Measurements from ENCODE around the gene MDGA2. TPM values are rescaled to one million over a fixed set of nuclear protein-coding genes. Genes with fewer than 3 reads are reported as not detected.

MDGA2 gene
- 1 to 10 TPM in 1 of 5 donors, under 1 TPM in 1, not detected in 3; 0.14 to 2.9 TPM for total RNA-seq
- polyA plus RNA-seq: not detected
- long read RNA-seq, donor 1: 0 reads
- long read RNA-seq, donor 2: 0 reads
- long read RNA-seq, donor 3: 0 reads
- long read RNA-seq, donor 4: 0 reads
- long read RNA-seq, donor 5: 0 reads
- long read RNA-seq, donor 6: 0 reads
- long read RNA-seq, donor 7: 0 reads
- long read RNA-seq, donor 8: 0 reads
- long read RNA-seq, donor 9: 0 reads
- long read RNA-seq, donor 10: 0 reads

GRCh38 chr14:47675466-47676314, at the start of gene MDGA2:
Gene MDGA2, minus strand, starts transcription at chr14:47675605.
- H3K27ac ChIP-seq: no peak within 1 kb of the TSS
- WGBS, 5 donors: 3 to 5% (median 4%) methylated on average over 53 to 90 of the region's 90 CpGs
- peak in 1 of 2 donors; percentile 78 for DNase-seq
- TF ChIP-seq, protein P1, sequence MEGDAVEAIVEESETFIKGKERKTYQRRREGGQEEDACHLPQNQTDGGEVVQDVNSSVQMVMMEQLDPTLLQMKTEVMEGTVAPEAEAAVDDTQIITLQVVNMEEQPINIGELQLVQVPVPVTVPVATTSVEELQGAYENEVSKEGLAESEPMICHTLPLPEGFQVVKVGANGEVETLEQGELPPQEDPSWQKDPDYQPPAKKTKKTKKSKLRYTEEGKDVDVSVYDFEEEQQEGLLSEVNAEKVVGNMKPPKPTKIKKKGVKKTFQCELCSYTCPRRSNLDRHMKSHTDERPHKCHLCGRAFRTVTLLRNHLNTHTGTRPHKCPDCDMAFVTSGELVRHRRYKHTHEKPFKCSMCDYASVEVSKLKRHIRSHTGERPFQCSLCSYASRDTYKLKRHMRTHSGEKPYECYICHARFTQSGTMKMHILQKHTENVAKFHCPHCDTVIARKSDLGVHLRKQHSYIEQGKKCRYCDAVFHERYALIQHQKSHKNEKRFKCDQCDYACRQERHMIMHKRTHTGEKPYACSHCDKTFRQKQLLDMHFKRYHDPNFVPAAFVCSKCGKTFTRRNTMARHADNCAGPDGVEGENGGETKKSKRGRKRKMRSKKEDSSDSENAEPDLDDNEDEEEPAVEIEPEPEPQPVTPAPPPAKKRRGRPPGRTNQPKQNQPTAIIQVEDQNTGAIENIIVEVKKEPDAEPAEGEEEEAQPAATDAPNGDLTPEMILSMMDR (IDR thresholded peaks at IDR 0.05): no peak
- no peak for TF ChIP-seq POLR2A (IDR thresholded peaks at IDR 0.05)
- TF ChIP-seq EP300 (IDR thresholded peaks at IDR 0.05): no peak
- no peak for TF ChIP-seq POLR2AphosphoS5 (IDR thresholded peaks at IDR 0.05)
- intact Hi-C loops (cut with DNase I; ENCODE audit: low total_unique reads): no loop called here
- H3K4me1 ChIP-seq: peaks cover 0 to 27% (median 21%) of the 10 kb centered on the region in 4 donors
- H3K27me3 ChIP-seq: peaks cover 3 to 65% (median 41%) of the 10 kb centered on the region in 3 donors
- H3K4me3 ChIP-seq: peak within 1 kb of the TSS; percentile 25 to 43 (median 37)
- no peaks in the 10 kb centered on the region for H3K36me3 ChIP-seq
- peaks cover 0 to 3% (median 0%) of the 10 kb centered on the region in 4 donors for H3K9me3 ChIP-seq

- H3K9me3 ChIP-seq: no peaks in the 10 kb centered on the region
- no peaks in the 10 kb centered on the region for H3K4me1 ChIP-seq
- no peaks in the 10 kb centered on the region for H3K27me3 ChIP-seq
- TF ChIP-seq, protein P1 (IDR thresholded peaks at IDR 0.05): no peak
- no peak for TF ChIP-seq POLR2AphosphoS5 (IDR thresholded peaks at IDR 0.05)
- no peak for TF ChIP-seq POLR2A (IDR thresholded peaks at IDR 0.05)
- no peak for TF ChIP-seq EP300 (IDR thresholded peaks at IDR 0.05)
- intact Hi-C loops (cut with DNase I; ENCODE audit: low total_unique reads): no loop called here
- no peaks in the 10 kb centered on the region for H3K36me3 ChIP-seq
- no peak for DNase-seq
- no peak overlapping the region for H3K27ac ChIP-seq
- H3K4me3 ChIP-seq: no peak overlapping the region
- WGBS, 5 donors: 75 to 82% (median 81%) methylated on average over 2 of the region's 2 CpGs
Observed at GRCh38 chr14:47722929-47723693, 47.7 kb upstream of the MDGA2 start.

- TF ChIP-seq EP300 (IDR thresholded peaks at IDR 0.05) (no peak), POLR2A (IDR thresholded peaks at IDR 0.05) (no peak), POLR2AphosphoS5 (IDR thresholded peaks at IDR 0.05) (no peak)
- TF ChIP-seq, protein P1 (IDR thresholded peaks at IDR 0.05): no peak
- no peaks in the 10 kb centered on the region for H3K4me1 ChIP-seq
- intact Hi-C loops (cut with DNase I; ENCODE audit: low total_unique reads): no loop called here
- peaks cover 0 to 13% (median 4%) of the 10 kb centered on the region in 4 donors for H3K9me3 ChIP-seq
- 79 to 88% (median 87%) methylated on average over 4 of the region's 4 CpGs for WGBS, 5 donors
- no peak overlapping the region for H3K4me3 ChIP-seq
- no peak for DNase-seq
- H3K27ac ChIP-seq: no peak overlapping the region
- H3K36me3 ChIP-seq: no peaks in the 10 kb centered on the region
- H3K27me3 ChIP-seq: no peaks in the 10 kb centered on the region
Observed at GRCh38 chr14:47720281-47720680, 44.9 kb upstream of the MDGA2 start.

DNA sequence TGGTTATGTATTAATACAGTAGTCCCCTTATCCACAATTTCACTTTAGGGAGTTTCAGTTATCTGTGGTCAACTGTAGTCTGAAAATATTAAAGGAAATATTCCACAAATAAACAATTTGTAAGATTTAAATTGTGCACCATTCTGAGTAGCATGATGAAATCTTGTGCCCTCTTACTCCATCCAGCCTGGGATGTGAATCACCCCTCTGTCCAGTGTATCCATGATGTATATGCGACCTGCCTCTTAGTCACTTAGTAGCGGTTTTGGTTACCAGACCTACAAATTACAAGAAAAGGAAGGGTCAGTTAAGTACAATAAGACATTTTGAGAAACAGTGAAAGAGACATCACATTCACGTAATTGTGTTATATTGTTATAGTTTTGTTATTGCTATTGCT, 39.9 kb upstream of the MDGA2 start:
- Histone ChIP-seq H3K4me1 (no peaks in the 10 kb centered on the region), H3K36me3 (no peaks in the 10 kb centered on the region), H3K27ac (no peak overlapping the region), H3K9me3 (peaks cover 0 to 13% (median 4%) of the 10 kb centered on the region in 4 donors), H3K4me3 (no peak overlapping the region), H3K27me3 (no peaks in the 10 kb centered on the region)
- TF ChIP-seq POLR2A (IDR thresholded peaks at IDR 0.05) (no peak), EP300 (IDR thresholded peaks at IDR 0.05) (no peak), POLR2AphosphoS5 (IDR thresholded peaks at IDR 0.05) (no peak)
- TF ChIP-seq, protein P1 (IDR thresholded peaks at IDR 0.05): no peak
- intact Hi-C loops (cut with DNase I; ENCODE audit: low total_unique reads): no loop called here
- 85 to 95% (median 88%) methylated on average over 3 of the region's 3 CpGs for WGBS, 5 donors
- no peak for DNase-seq

Data from stomach (tissue), 19 donors.